ENCODE results near the gene ARHGAP27. TPM values are rescaled to one million over a fixed set of nuclear protein-coding genes. Genes with fewer than 3 reads are reported as not detected.

Gene ARHGAP27, protein sequence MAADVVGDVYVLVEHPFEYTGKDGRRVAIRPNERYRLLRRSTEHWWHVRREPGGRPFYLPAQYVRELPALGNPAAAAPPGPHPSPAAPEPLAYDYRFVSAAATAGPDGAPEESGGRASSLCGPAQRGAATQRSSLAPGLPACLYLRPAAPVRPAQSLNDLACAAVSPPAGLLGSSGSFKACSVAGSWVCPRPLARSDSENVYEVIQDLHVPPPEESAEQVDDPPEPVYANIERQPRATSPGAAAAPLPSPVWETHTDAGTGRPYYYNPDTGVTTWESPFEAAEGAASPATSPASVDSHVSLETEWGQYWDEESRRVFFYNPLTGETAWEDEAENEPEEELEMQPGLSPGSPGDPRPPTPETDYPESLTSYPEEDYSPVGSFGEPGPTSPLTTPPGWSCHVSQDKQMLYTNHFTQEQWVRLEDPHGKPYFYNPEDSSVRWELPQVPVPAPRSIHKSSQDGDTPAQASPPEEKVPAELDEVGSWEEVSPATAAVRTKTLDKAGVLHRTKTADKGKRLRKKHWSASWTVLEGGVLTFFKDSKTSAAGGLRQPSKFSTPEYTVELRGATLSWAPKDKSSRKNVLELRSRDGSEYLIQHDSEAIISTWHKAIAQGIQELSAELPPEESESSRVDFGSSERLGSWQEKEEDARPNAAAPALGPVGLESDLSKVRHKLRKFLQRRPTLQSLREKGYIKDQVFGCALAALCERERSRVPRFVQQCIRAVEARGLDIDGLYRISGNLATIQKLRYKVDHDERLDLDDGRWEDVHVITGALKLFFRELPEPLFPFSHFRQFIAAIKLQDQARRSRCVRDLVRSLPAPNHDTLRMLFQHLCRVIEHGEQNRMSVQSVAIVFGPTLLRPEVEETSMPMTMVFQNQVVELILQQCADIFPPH
- 4.2 TPM for total RNA-seq

DNA sequence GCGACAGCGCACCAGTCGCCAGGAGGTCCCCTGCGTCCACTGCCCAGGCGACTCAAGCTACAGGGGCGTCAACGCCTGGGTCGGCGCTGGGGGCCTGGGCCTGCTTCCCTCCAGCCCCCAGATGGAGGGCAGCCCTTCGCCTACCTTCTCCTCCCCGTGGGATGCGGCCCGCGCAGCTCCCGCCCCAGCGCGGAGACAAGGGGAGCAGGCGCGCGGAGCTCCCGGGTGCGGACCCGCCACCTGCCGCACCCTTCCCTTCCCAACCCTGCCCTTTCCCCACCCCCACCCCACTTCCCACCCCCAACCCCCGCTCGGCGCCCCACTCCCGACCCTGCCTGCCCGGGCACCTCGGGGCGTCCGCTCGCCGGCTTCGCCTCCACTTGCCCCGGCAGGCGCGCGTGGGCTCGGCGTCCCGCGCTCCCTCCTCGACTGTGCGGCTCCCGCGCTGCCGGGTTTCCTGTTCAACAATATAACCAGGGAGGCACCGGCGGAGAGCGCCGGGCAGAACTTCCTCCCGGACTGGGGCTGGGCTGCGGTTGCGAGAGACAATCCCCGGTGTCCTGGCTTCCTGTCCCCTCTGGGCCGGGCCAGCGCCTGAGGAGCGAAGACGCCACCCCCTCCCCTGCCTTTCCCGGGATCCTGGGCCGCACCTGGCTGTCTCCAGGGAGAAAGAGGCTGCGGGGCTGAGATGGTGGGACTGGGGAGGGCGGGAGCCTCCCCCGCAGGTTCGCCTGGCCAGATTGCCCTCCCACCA is at the start of gene ARHGAP27:
ARHGAP27 (minus strand) TSS at position 466 of the 754 bp plus-strand sequence. CDS start 2,591 bp downstream, outside the sequence.

Other genes starting within 250 kb of the ARHGAP27 start
- 11.1 TPM for gene FMNL1, start 211.0 kb downstream of the ARHGAP27 start, total RNA-seq
- gene SPATA32, start 170.8 kb downstream of the ARHGAP27 start, total RNA-seq, result not detected
- 1.6 TPM for gene MAP3K14, start 115.8 kb downstream of the ARHGAP27 start, total RNA-seq
- 18.9 TPM for gene PLEKHM1, start 57.9 kb upstream of the ARHGAP27 start, total RNA-seq